IgD-negative memory B cell (primary cell): ENCODE results near the gene ERC1. TPM values are rescaled to one million over a fixed set of nuclear protein-coding genes. Genes with fewer than 3 reads are reported as not detected.

Experiments
- polyA plus RNA-seq: library from polyadenylated mRNA; unstranded; fragments of 300-500 nt; fragmentation: Illumina TruSeq; gene quantifications from one replicate; pipeline ENCODE4 v1.2.3, GENCODE V29; 2021

ERC1 gene
- polyA plus RNA-seq, 1 donor from 2014 or later = 16.5 TPM

Other genes with a start within 250 kb of the ERC1 start
- 47.0 TPM for gene WNK1, start 238.6 kb upstream of the ERC1 start, polyA plus RNA-seq
- gene RAD52, start 41.5 kb upstream of the ERC1 start, polyA plus RNA-seq = 8.8 TPM